Ammon's horn (tissue), 1 donor: Measurements from ENCODE around the gene KLK3.
A peak's percentile ranks its signal among the peaks of the same experiment; 100 is the strongest.

Experiments
- DNase-seq: peaks from one replicate; pipeline ENCODE4 v3.0.0-alpha.2; 2016; ENCODE audit warnings: low spot score

KLK3 gene

GRCh38 chr19:50831026-50831396 is 23.7 kb upstream of the KLK3 start:
- no peak for DNase-seq

GRCh38 chr19:50832666-50833065 is 22.0 kb upstream of the KLK3 start:
- no peak for DNase-seq

- DNase-seq = no peak
Observed at GRCh38 chr19:50833117-50833801, 21.5 kb upstream of the KLK3 start, which contains the start of gene KLK15. KLK15 (minus strand) TSS chr19:50833574; CDS start chr19:50831492, 2,082 bp downstream.

- DNase-seq = no peak
Observed at GRCh38 chr19:50833802-50834167, 20.9 kb upstream of the KLK3 start.

GRCh38 chr19:50835103-50835784 is 19.5 kb upstream of the KLK3 start:
- no peak for DNase-seq

- peak; percentile 70 for DNase-seq
Observed at GRCh38 chr19:50835785-50836542, 18.8 kb upstream of the KLK3 start.

- no peak for DNase-seq
Observed at GRCh38 chr19:50836543-50837195, 18.0 kb upstream of the KLK3 start.

- DNase-seq = no peak
Observed at GRCh38 chr19:50837300-50837699, 17.4 kb upstream of the KLK3 start.

GRCh38 chr19:50838239-50838638 is 16.5 kb upstream of the KLK3 start:
- no peak for DNase-seq

GRCh38 chr19:50839712-50840655 is 14.7 kb upstream of the KLK3 start:
- DNase-seq = no peak

- DNase-seq = no peak
Observed at GRCh38 chr19:50842130-50842529, 12.6 kb upstream of the KLK3 start.

GRCh38 chr19:50843205-50843604 is 11.5 kb upstream of the KLK3 start:
- no peak for DNase-seq

- no peak for DNase-seq
Observed at GRCh38 chr19:50843701-50844221, 11.0 kb upstream of the KLK3 start.

- no peak for DNase-seq
Observed at GRCh38 chr19:50844296-50844935, 10.3 kb upstream of the KLK3 start.

- DNase-seq = no peak
Observed at GRCh38 chr19:50850738-50851137, 4.0 kb upstream of the KLK3 start.

GRCh38 chr19:50851620-50852019 is 3.1 kb upstream of the KLK3 start:
- no peak for DNase-seq

- no peak for DNase-seq
Observed at GRCh38 chr19:50857366-50857765, 2.7 kb downstream of the KLK3 start.

GRCh38 chr19:50858886-50859285 is 4.2 kb downstream of the KLK3 start:
- no peak for DNase-seq

- no peak for DNase-seq
Observed at GRCh38 chr19:50859849-50860248, 5.1 kb downstream of the KLK3 start.

- DNase-seq = no peak
Observed at GRCh38 chr19:50861010-50861409, 6.3 kb downstream of the KLK3 start.
